GM12801 (cell line): ENCODE data around the gene MDFIC.

Source experiments
- TF ChIP-seq, protein P1 (sequence below): IDR thresholded peaks from one replicate; pipeline ENCODE4 v1.5.1; 2011; ENCODE audit warnings: control low read depth; ENCODE audit not compliant: insufficient read length; ENCODE audit errors: extremely low read depth

The MDFIC gene

DNA sequence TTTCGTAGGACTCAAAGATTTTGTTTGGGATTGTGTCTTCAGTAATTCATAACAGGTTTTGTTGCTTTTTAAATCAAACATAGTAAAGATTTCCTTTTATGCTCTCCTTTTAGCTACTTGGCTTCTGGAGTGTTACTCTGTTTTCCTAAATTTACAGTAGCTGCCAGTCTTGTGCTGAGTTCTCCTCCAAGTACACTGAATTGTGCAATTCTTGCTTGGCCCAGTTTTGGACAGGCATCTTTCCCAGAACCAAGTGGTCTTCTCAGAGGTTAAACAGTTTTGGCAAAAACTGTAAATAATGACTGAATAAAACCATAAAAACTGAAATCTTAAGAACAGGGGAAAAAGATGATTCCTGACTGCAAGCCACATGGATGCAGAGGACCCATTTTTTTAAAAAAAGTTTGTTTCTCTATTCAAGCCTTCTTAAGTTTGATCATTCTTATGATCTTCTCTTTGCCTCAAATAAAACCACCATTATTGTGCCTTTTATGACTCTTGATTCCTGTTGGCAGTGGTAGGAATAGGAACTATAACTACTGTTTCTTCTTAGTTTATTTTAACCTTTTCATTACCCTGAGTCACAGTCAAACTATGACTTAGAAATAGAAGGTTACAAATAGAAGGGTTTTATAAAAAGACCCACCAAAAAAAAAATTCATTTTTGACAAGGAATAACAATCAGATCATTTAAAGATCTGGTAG lies 88.0 kb downstream of the MDFIC start:
- TF ChIP-seq, protein P1, sequence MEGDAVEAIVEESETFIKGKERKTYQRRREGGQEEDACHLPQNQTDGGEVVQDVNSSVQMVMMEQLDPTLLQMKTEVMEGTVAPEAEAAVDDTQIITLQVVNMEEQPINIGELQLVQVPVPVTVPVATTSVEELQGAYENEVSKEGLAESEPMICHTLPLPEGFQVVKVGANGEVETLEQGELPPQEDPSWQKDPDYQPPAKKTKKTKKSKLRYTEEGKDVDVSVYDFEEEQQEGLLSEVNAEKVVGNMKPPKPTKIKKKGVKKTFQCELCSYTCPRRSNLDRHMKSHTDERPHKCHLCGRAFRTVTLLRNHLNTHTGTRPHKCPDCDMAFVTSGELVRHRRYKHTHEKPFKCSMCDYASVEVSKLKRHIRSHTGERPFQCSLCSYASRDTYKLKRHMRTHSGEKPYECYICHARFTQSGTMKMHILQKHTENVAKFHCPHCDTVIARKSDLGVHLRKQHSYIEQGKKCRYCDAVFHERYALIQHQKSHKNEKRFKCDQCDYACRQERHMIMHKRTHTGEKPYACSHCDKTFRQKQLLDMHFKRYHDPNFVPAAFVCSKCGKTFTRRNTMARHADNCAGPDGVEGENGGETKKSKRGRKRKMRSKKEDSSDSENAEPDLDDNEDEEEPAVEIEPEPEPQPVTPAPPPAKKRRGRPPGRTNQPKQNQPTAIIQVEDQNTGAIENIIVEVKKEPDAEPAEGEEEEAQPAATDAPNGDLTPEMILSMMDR, result no peak

DNA sequence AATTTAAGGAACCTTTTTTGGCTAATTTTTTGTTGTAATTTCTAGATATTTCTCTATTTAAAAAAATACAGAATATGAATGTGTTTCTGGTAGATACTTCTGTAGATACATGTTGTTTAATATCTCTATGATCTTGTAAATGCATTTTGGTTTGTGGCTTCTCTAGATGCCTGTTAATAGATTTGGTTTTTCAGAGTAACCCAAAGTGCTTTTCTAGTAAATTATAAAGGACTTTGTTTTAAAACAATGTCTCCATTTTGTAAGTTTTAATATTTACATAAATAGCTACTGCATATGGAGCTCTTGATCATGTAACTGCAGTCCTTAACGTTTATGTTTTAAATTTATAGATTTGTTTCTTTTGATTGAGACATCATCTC lies 88.5 kb downstream of the MDFIC start:
- TF ChIP-seq, protein P1, result no peak

DNA sequence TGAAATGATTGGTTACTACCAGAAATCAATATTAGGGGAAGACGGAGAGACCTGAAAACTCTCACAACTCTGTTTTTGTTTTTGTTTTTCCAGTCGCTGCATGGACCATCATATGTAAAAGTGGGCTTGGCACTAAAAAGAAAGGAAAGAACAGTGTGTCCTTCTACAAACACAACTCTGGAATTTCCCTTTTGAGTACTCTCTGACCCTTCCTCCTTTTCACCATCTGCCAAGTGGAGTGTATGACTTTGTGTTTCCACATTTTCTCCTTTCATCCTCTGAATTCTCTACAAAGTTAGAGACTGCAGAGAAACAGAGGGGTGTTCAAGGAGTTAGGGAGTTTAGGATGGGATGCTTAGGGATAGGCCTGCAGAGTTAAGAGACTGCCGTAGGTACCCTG lies 92.0 kb downstream of the MDFIC start:
- TF ChIP-seq, protein P1, result no peak

DNA sequence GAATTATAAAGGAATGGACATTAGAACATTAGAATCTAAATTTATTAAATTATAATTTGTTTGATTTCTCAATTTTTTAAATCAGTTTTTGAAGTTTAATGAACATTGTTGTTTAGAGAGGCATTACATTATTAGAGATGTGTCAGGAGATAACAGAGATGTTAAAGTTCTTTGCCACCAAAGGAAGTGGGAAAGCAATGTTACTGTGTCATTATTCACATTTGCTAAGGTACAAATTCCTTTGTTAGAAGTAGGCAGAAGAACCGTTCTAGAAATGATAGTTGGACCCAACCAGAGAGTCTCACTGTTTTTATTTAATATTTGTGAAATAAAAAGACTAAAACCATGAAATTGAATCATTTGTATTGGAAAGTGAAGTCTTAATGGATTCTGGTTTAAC lies 92.9 kb downstream of the MDFIC start:
- TF ChIP-seq, protein P1, result no peak

DNA sequence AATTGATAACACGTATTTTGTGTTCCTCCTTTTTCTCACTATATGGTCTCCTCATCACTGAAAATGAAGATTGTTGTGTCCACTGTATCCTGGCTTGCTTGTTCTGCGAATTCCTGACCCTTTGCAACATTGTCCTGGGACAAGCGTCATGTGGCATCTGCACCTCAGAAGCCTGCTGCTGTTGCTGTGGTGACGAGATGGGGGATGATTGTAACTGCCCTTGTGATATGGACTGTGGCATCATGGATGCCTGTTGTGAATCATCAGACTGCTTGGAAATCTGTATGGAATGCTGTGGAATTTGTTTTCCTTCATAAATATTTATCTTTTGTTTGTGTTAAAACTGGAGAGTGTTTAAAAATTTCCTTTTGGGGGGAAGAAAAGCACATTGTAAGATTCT lies 93.7 kb downstream of the MDFIC start:
- TF ChIP-seq, protein P1, result no peak

DNA sequence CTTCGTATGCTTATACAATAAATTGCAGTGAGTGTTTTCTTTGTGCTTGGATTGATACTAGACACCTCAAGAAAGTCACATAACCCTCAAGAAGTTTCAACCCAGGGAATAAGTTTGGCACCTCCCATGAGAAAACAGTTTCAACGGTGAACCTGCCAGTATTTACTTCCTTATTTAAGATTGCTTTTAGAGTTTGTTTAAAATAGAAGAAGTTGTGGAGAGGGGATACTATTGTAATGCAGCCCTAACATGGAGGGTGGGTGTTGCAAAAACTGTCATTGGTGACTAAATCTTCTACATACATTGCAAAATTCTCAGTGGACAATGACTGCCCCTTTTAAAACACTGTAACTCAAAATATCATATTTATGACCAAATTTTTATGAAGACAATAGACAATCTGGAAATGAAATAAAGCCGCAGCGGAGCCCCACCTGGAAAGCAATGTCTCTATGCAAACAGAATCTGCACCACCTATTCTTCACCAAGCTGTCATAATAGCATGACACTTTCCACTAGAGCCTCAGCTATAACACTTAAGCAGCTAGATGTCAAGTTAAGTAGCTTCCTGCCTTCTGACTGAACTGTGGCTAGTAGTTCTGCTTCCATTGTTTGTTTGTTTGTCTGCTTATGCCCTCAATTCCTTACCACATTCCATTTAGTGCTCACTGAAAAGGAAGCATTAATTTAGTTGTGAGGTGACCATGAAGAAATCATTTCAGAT lies 98.2 kb downstream of the MDFIC start:
- TF ChIP-seq, protein P1, result no peak

DNA sequence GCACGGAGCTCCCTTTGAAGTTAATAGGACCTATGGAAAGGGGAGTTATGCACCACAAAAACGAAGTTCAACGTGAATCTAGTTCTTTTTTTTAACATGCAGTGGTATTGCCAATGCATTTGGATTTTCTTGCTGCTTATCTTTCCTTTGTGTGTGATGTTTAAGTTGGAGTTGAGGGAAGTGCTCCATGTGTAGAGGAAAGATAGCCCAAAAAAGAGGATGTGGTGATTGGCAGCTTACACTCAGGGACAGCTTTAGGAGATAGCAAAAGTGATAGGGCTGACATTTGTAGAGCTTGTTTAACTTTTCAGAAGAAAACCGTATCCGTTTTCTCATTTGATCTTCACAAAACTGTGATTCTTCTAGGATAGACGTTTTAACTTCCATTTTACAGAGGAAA lies 101.3 kb downstream of the MDFIC start:
- TF ChIP-seq, protein P1, result no peak
